GM21528 (cell line): ENCODE measurements around the gene KLK11.
"Not testable (repeated sequence)": the region's sequence is repeated elsewhere in the genome, so short reads cannot be mapped to it uniquely, and the experiment has no call there.

Source experiments
- ATAC-seq: cut with Tn5 transposase; IDR thresholded peaks from one replicate; pipeline ENCODE4 v1.9.1; 2021; ENCODE audit warnings: mild to moderate bottlenecking, moderate library complexity; ENCODE audit not compliant: unreplicated experiment, low FRiP score

KLK11 gene

DNA sequence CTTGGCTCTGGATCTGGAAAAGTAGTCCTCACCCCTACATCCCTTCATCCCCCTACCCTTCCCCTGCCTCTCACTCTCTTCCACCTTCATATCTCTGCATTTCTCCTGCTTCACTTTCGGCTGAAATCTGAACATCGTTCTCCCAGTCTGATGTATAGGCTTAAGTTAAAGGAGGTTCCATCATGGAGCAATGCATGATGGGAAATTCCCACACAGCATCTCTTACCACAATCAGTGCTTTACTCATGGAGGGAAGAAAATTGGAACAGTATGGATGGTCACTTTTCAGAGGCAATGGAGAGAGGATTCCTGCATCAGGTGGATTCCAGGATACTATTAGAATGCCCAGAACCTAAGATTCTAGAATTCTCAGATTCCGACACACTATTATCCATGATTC is 18.9 kb downstream of the KLK11 start:
- ATAC-seq, result no peak

DNA sequence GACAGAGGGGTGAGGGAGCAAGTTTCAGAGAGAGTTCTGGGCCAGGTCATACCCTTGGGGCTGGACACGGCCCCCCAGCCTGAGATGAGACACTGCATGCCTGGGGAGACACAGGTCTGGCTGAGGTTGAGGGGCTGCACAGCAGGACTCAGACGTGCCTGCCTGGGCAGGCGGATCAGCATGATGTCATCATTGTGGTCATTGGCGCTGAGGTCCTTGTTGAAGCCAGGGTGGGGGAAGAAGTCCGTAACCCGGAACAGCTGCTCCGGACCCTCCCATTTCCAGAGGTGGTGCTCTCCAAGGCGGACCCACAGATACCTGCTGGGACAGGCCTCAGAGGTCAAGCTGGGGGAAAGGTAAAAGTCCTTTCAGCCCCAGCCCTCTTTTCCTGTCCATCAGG is 20.0 kb downstream of the KLK11 start:
- no peak for ATAC-seq

DNA sequence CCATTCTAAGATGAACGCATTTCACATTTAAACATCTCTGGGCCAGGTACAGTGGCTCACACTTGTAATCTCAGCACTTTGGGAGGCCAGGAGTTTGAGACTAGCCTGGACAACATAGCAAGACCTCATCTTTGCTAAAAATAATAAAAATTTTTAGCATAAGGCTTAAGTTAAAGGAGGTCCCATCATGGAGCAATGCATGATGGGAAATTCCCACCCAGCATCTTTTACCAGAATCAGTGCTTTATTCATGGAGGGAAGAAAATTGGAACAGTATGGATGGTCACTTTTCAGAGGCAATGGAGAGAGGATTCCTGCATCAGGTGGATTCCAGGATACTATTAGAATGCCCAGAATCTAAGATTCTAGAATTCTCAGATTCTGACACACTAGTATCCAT is 21.2 kb downstream of the KLK11 start:
- no peak for ATAC-seq

DNA sequence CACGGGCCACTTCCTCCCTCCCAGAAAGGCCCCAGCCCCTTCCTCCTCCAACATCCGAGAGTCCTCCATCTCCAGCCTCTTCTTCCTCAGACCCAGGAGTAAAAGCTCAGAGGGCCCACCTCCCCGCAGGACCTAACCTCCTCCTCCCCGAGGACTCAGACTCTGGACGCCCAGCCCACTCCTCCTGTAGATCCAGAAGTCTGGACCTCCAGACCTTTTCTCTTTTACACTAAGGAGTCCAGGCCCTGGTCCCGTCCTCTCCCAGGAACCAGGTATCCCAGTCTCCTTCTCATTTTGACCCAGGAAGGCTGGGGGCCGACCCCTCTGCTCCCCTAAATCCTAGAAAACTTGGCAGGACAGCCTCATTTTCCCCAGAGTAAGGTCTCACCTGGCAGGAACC is 23.1 kb downstream of the KLK11 start:
- no peak for ATAC-seq

DNA sequence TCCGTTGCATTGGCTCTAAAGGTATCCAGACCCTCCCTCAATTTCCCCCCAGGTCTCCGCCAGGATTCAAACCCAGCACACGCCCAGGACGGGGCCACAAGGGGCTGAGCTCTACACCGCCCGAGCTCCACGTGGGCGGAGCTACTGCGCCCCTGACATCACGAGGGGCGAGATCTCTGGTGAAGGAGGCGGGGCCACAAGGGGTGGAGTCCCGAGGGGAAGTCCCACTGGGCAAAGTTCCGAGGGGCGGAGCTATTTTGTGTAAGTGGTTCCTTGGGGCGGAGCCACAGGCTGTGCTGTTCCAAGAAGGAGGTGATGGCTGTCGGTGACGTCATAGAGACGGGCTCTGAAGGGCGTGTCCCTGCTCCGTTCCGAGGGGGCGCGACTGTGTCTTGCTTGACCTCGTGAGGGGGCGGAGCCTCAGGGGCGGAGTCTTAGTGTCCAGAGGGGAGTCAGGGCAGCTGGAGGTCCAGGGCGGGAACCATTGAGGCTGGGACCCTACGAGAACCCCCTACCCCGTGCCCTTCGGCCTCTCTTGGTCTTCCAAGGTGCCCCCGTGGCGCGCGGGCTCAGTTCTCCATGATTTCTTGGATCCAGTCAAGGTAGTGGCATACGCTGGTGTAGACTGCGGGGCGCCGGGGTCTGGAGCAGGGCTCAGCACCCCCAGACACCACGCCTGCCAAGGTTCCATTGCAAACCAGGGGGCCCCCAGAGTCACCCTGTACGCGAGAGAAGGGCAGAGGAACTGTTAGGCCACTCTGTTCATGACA is 23.7 kb downstream of the KLK11 start:
- ATAC-seq, result no peak

DNA sequence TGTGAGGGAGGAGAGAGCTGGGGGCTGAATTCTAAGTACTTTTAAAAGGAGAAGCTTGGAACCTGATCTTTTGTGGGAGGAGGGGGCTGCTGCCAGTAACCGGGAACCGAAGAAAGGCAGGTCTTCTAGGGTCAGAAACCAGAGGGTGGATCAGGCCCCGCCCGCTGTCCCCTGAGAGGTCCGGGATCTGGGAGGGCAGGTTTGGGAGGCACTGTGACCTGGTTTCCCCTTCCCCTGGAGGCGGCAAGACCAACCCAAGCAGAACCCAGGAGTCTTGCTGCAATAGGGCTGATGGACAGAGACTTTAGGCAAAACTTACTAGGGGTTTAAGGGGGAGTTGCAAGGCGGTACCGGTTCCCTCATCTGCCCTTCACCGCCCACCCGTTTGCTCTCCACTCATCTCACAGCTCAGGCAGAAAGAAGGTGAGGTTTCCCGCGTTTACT is 24.3 kb downstream of the KLK11 start:
- ATAC-seq, result no peak

DNA sequence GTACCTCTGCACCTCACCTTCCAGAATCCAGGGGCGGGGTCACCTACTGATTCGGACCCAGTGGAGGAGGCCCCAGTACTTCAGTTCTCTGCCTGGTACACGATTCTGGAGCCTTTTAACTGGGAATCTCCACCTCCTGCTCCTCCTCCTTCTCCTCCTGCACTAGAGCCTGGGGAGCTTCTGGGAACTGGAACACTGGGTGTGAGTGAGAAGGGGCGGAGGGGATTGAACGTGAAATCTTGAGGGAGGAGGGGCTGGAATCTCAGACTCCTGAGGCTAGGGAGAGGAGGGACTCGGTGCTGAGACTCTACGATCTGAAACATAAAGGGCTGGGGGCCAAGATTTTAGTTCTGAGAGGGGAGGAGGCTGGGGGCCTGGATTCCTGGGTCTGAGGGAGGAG is 24.9 kb downstream of the KLK11 start, which contains the start of gene KLK8:
KLK8 (minus strand) TSS at position 90 of the 400 bp plus-strand sequence. CDS start 437 bp downstream, outside the sequence.
- no peak for ATAC-seq

DNA sequence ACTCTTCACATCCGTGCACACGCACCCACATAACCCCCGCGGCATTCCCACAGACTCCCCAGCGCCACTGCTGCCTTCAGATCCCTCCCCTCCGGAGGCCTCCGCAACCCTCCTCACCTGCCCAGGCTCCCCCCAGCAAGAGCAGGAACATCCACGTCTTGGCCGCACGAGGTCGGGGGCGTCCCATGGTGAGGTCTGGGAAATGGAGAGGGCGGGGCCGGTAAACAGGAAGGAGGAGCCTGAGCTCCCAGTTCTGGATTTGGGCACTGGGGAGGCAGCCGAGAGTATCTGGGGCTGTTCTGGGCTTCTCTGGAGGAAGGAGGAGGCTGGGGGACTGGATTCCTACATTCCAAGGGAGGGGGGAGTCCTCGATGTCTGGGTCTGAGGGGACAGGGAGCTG is 25.4 kb downstream of the KLK11 start:
- no peak for ATAC-seq

DNA sequence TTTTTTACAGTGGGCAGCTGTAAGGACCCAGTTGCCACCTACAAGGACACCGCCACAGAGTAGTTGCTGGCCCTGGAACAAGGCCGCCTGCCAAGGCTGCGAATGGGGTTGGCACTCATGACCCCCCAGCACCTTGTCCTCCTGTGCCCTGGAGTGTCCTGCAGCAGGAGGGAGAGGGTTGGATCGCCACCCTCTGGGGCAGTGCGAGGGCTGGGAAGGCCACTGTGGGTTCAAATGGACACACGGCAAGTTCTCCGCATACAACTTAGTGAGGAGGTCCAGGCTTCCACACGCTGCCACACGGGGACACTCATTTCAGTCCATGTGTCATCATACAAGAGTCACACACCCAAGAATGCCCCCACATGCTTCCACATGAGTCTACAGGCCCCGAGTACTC is 26.0 kb downstream of the KLK11 start:
- no peak for ATAC-seq

DNA sequence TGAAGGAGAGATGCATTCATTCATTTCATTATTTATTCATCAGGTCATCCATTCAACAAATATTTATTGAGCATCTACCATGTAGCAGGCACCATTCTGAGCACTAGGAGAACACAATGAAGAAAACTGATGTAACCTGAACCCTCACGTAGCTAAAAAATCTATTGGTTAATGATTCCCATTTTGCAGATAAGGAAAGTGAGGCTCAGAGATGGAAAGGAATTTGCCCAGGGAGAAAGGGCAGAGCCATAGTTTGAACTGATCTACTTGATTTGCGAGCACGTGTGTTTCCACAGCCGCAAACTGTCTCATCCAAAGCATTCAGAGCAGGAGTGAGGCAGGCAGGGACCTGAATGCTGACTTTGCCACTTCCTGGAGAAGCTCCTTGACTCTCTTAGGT is 27.7 kb downstream of the KLK11 start:
- ATAC-seq, result no peak

DNA sequence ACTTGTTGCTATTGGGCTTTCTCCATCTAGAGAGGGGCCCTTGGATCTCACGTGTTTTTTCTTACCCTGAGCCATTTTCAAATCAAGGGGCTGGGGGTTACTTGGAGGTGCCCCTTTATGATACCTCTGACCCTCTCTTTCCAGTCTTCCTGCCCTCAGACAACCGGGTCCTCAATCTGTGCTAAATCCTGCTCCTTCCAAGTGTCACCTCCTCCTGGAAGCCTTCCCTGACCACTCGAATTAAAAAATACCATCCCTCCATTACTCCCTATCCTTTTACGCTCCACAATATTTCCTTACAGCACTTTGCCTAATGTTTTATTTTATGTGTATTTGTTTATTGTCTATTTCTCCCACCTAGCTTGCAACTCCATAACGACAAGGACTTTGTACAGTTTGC is 28.4 kb downstream of the KLK11 start:
- ATAC-seq, result no peak

DNA sequence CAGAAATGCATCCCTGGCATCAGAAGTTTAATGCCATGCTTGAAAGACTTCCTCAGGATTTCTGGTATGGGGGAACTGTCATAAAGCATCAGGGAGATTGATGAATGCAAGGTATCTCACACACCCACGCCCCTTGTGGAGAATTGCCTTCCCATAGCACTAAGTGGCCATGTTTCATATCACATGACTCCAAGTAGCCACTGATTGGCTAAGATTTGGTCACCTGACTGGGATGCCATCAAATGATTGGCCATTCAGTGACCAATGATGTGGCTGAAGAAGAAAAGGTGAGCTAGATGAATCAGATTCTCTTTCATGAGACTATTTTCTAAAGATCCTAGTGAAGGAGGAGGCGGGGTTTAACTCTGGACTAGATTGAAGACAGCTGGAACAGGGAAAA is 32.3 kb downstream of the KLK11 start:
- no peak for ATAC-seq

DNA sequence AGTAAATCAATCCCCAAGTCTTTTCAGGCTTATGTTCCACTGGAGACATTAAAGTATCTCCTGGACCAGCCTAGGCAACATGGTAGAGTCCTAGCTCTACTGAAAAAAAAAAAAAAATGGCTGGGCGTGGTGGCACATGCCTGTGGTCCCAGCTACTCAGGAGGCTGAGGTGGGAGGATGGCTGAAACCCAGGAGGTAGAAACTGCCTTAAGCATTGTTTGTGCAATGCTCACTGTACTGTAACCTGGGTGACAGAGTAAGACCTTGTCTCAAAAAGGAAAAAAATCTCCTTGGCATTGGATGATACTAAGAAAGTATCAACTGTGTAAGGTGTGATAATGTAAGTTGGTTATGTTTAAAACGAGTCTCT is 33.8 kb downstream of the KLK11 start:
- no peak for ATAC-seq

DNA sequence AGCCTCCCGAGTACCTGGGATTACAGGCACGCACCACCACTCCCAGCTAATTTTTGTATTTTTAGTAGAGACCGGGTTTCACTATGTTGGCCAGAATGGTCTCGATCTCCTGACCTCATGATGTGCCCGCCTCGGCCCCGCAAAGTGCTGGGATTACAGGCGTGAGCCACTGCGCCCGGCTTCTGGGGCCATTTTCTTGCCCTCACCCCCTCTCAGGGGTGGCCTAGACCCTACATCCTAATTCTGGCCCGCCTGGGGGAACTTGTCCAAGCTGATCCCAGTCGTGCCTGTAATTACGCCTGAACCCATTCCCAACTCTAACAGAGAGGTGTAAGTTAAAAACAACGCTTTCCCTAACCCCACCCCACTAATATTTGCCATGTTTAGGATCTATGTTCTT is 42.0 kb downstream of the KLK11 start:
- ATAC-seq, result not testable (repeated sequence)

DNA sequence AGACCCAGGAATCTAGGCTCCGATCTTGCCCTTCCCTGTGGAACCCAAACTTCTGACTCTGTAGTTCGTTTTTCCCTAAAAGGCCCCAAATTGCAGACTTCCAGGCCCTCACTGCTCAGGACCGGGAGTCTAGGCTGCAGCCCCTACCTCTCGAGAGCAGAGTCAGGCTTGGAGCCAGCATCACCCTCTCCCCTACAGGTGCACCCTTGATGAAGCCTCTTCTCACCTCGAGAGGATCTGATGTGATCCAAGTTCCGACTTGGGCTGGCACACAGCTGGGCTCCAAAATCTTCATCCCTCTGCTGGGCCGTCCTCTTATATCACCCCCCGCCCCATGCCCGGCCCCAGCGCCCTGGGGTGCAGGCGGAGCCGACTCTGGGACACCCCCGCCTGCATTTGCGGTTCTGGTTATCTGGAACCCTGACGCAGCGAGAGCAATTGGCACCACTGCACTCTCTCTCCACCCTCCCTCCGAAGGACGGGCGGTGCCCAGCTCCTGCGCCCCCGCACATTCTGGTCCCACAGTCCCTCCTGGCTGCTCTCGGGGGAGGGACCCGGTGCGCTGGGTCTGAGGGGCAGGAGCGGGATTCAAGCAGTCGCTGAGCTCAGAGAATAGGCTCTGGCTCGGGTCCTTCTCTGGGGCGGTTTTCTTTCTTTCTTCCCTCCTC is 42.7 kb downstream of the KLK11 start, which contains the start of gene KLK7:
KLK7 (minus strand) TSS at position 293 of the 668 bp plus-strand sequence. CDS start 1,518 bp downstream, outside the sequence.
- ATAC-seq, result no peak

DNA sequence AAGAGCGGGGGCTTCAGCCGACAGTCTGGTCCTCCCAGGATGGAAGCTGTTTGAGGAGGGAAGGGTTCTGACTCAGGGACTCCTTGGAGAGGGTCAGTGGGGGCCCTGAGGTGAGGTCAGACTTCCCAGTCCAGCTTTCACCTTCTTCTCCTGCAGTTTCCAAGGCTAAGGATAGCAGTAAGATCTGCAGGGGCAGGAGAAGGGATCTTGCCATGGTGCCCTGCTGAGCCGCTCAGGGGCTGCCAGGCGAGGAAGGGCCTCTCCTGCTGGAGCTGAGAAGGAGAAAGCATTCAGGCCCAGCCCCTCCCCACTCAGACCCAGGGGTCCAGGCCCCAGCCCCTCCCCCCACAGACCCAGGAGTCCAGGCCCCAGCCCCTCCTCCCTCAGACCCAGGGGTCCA is 44.2 kb downstream of the KLK11 start:
- no peak for ATAC-seq

DNA sequence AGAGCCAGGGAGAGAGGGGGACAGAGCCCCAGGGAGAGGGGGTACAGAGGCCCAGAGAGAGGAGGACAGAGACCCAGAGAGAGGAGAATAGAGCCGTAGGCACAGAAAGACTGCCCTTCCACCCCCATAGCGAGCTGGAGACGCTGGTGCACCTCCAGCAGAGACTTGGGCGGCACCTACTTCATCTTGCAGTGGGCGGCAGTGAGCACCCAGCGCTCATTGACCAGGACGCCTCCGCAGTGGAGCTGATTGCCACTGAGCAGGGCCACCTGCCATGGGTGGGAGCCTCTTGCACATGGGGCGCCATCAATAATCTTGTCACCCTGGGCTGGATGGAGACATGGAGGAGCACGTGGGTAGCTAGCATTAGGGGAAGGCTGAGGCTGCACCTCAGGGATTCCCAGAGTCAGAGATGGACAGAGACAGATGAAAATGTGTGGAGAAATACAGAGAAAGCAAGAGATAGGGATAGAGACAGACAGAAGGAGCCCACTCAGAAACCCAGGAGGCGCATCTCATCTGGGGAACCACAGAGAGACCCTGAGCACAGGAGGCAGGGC is 44.7 kb downstream of the KLK11 start:
- no peak for ATAC-seq

DNA sequence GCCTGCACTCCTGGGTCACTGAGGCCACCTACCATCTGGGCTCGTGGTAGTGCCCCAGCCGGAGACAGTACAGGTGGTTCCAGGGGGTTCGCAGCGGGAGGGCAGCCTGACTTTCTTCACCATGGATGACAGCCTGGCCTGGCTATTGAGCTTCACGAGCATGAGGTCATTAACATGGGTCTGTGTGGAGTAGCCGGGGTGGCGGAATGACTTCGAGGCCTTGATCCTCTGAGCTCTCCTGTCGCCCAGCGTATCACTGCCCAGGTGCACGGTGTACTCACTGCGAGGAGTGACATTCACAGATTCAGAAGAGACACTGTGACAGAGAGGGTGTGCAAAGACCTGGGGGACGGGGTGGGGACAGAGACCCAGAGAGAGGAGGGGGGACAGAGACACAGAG is 46.2 kb downstream of the KLK11 start:
- ATAC-seq, result no peak

DNA sequence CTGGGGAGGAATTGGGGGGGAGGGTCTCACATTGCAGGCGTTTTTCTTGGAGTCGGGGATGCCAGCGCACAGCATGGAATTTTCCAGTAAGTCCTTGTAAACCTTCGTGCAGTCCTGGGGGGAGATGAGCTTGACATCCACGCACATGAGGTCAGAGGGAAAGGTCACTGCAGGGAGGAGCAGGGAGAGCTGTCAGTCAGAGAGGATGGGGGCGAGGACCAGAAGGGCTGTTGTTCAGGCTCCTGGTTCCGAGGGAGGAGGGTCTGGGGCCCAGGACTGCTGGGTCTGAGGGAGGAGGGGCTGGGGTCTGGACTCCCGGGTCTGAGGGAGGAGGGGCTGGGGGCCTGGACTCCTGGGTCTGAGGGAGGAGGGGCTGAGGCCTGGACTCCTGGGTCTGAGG is 46.7 kb downstream of the KLK11 start:
- no peak for ATAC-seq

DNA sequence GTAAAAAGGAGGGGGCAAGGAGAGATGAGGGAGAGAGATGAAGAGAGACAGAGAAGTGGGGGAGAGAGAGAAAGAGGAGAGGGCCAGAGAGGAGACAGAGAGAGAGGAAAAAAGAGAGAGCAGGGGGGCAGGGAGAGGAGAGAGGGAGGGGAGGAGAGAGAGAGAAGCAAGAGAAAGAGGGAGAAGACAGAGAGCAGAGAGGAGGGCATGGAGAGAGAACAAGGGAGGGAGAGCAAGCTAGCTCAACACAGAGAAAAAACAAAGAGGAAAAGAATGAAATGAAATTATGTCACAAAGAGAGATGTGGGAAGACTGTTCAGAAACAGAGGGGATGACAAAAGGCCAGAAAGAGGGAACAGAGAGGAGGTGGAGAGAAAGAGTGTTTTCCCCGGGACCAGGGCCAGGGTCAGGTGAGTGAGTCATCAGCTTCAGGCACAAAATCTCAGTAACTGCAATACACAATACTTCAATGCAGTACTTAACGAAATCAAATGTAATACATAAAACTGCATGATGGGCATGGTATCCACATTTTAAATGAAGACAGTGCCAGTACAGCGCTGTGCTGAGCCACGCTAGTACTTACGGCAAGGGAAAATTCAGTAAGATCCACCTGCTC is 47.5 kb downstream of the KLK11 start:
- ATAC-seq, result no peak

DNA sequence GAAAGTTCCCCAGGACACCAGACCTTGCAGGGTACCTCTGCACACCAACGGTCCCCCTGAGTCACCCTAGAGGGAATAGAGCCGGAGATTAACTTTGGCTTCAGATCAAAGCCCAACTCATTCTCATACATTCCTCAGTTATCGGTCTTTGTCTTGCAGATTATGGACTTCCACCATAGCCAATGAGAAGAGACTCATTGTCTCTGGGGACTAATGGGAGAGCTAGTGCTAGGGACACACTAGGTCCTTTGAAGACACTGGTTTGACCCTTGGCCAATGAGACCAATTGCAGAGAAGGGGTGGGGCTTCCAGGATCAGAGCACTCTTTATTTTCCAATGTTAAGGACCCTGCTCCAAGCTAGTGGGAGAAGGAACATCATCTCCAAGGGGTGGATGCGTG is 48.8 kb downstream of the KLK11 start:
- no peak for ATAC-seq
